NCI-H2029 treated with DMSO at 0.1 percent for 48 hours (cell line): ENCODE data around the gene MOV10.
"Not testable (repeated sequence)": the region's sequence is repeated elsewhere in the genome, so short reads cannot be mapped to it uniquely, and the experiment has no call there.

Source experiments
- DNase-seq: peaks from one replicate; lab custom pipeline; 2025; lab: John Stamatoyannopoulos, UW

MOV10 gene, protein sequence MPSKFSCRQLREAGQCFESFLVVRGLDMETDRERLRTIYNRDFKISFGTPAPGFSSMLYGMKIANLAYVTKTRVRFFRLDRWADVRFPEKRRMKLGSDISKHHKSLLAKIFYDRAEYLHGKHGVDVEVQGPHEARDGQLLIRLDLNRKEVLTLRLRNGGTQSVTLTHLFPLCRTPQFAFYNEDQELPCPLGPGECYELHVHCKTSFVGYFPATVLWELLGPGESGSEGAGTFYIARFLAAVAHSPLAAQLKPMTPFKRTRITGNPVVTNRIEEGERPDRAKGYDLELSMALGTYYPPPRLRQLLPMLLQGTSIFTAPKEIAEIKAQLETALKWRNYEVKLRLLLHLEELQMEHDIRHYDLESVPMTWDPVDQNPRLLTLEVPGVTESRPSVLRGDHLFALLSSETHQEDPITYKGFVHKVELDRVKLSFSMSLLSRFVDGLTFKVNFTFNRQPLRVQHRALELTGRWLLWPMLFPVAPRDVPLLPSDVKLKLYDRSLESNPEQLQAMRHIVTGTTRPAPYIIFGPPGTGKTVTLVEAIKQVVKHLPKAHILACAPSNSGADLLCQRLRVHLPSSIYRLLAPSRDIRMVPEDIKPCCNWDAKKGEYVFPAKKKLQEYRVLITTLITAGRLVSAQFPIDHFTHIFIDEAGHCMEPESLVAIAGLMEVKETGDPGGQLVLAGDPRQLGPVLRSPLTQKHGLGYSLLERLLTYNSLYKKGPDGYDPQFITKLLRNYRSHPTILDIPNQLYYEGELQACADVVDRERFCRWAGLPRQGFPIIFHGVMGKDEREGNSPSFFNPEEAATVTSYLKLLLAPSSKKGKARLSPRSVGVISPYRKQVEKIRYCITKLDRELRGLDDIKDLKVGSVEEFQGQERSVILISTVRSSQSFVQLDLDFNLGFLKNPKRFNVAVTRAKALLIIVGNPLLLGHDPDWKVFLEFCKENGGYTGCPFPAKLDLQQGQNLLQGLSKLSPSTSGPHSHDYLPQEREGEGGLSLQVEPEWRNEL

DNA sequence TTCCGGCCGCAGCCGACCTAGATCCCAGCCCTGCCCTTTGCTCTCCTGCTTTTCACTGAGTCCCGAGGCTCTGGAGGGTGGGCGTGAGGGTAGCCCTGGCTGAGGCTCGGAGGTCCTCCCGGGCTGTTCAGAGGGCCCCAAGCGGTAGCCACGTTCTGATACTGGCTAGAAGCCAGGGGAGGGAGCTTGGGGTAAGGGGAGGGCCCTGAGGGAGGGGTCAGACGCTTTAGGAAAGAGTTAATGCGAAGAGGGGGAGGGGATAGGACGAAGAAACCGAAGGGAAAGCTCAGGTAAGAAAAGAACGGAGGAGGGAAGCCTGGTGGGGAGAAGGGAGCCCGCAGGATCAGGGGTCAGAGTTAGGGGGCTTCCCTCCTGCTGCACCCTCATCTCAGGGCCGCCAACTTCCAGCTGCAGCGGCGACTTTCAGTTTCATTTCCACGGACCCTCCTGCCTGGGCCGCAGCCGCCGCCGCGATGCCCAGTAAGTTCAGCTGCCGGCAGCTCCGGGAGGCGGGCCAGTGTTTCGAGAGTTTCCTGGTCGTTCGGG, at the start of gene MOV10:
Gene MOV10 (plus strand): TSS at position 220 of the 546 bp plus-strand sequence. CDS start 254 bp downstream, at position 474.
- DNase-seq, result peak; percentile 51

DNA sequence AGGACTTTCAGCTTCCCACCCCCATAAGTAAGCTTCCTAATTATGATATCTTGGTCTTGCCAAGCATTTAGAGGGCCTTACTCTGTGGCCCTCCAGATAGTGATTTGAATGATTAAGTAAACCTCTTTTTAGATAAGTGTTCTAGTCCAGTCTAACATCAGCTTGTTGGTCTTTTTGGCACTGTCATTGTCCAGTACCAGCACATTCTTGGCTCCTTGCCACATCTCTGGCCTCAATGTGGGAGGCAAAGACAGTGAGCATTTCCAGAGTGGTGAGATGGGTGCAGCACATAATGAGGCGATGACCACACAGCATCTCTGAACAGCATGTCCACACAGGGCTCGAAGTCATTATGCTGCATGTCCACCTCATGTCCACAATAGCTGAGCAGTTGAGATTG, 48.8 kb upstream of the MOV10 start:
- no peak for DNase-seq

DNA sequence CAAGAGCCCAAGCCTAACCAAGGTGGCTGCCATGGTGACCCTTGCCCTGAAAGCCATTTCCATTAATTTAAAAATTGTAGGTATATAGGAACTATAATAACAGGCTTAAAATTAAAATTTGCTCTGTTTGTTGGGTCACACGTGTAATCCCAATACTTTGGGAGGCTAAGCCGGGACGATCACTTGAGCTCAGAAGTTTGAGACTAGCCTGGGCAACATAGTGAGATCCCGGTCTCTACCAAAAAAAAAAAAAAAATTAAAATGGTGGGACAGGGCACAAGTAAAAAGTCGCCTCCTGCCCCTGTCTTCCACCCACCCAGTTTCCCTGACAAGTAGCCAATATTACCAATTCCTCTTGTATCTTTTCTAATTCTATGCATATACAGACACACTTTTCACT, 48.3 kb upstream of the MOV10 start:
- no peak for DNase-seq

DNA sequence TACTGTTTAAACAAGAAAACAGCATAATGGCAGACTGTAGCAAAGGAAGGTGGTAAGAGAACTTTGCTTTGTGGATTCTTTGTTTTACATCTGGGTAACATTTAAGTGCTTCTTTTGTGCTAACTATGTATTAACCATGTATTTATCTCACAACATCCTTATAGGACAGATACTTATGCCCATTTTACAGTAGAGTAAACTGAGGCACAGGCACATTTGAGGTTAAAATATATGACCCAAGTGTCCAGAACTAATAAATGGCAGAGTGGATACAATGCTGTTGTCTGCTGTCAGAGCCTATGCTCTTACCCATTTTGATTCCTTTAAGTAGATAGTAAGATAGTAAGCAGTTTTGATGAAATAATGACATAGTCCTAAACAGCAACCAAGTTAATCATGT, 47.6 kb upstream of the MOV10 start:
- DNase-seq, result no peak

DNA sequence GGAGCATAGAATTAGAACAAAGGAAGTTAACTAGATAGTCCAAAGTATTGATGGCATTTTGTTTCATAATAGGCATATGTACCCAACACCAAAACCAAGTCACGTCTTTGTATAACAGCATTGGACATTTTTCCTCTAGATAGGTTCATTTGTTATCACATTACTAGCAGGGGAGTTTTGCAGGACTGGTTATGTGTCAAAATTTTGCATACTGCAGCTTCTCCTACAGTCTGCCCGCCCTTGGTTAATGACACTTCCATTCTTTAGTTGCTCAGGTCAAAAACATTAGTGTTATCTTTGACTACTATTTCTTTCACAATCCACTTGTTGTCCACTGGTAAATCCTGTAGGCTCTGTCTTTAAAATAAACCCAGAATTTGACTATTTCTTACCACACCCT, 45.9 kb upstream of the MOV10 start:
- no peak for DNase-seq

DNA sequence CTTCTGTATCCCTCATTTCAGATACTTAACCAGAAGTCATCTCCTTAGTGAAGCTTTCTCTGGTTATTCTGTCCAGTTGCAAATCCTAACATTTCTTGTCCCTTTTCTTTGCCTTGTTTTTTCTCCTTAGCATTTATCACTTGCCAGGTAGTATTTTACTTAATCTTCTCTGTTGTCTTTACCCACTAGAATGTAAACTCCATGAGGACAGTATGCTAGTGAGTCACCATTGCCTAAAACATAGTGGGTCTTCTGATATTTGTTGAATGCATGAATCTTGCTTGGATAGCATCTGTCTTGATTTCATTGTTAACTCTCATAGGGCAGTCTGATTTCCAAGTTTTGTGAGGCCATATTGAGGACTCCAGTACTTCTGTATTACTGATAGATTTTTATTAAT, 45.2 kb upstream of the MOV10 start:
- no peak for DNase-seq

DNA sequence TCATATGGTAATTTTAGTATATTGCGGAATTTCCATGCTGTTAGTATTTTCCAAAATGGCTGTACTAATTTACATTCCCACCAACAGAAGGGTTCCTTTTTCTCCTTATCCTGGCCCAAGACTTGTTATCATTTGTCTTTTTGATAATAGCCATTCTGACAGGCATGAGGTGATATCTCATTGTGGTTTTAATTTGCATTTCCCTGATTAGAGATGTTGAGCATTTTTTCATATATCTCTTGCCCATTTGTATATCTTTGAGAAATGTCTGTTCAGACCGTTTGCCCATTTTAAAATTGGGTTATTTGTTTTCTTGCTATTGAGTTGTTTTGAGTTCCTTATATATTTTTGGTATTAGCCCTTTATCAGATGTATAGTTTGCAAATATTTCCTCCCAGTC, 40.8 kb upstream of the MOV10 start:
- no peak for DNase-seq

DNA sequence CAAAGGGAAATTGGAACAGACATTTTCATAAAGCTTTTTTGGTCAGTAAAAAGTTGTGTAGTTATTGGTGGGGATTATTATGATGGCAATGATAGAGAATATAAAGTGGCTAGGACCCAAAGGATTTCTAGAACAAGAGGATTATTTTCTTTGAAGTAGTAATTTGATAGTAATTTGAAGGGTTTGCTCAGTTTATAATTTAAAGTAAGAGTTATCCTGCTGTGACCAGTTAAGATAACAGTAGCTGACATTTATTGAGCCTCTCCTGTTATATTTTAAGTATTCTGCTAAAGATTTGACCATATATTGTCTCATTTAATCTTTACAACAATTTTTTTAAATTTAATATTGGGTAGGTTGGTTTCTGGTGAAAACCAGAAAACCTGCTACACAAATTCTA, 40.1 kb upstream of the MOV10 start:
- no peak for DNase-seq

DNA sequence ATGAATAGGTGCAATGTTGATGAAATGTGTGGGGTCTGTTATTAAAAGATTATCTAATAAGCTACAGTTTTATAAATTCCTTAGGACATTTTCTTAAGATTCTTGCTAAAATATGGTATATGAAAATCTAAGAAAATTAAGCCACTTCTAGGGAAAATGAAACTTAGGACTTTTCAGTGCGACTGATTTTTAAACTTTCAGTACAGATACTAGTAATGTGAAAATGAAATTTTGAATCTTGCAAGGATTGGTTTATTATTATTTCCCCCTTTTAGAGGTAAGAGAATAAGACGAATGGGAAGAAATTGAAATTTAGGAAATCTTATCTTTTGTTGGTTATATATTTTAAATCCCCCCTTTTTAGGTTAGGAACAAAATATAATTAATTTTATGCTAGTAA, 38.4 kb upstream of the MOV10 start:
- DNase-seq, result no peak

DNA sequence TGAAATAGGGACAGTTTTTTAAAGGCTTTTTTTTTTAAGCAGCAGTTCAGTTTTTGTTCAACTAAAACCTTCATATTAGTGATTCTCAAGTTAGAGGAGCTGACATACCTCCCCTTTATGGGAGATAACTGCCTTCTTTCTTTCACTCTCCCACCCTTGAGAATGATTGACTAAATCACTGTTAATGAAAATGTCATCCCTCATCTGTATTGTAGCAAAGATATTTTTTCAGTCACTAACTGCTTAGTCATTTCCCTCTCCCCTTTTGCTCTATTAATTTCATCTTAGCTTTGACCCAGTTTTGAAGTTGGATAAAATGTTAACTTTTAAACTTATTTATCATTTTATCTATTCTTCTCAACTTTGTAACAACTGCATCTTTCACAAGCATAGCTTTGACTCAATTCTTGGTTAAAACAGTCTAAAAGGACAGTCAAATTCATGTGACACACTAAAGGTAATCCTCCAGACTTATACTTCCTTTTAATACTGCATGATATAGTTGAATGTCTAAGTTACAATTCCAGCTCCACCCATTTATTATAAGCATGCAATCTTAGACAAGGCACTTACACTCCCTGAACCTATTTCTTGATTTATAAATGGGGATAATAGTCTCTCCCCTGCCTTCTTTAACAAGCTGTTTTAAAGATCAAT, 37.7 kb upstream of the MOV10 start:
- DNase-seq, result no peak

DNA sequence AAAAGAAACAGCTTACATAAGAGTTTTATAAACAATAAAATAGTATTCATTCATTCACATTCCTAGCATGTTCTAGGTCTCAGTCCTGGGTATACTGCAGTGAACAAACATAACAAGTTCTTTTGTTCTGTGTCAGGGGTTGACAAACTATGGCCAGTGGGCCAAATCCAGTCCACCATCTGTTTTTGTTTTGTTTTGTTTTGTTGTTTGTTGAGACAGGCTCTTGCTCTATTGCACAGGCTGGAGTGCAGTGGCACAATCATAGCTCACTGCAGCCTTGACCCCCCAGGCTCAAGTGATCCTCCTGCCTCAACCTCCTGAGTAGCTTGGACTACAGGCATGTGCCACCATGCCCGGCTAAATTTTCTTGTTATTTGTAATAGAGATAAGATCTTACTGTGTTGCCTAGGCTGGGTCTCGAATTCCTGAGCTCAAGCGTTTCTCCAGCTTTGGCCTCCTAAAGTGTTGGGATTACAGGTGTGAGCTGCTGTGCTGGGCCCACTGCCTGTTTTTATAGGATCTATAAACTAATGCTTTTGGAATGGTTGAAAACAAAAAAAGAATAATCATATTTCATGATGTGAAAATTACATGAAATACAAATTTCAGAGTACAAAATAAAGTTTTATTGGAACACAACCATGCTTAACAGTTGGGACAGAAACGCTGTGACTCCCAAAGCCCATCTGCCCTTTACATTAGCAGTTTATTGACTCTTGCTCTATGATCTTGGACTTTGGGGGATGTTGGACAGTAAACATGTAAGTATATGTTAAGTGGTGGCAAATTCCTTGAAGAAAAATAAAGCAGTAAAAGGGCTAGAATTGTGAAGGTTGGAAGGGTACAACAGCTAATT, 37.0 kb upstream of the MOV10 start:
- DNase-seq, result no peak

DNA sequence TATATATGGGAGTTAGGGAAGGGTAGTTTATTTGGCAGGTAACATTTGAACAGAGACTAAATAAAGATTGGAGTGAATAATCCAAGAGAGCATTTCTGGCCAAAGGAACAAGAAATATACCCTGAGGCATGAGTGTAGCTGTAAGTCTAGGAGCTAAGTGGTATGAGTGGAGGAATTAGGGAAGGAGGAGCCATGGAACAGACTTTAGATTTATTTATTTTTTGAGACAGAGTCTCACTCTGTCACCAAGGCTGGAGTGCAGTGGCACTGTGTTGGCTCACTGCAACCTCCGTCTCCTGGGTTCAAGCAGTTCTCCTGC, 36.4 kb upstream of the MOV10 start:
- DNase-seq, result no peak

DNA sequence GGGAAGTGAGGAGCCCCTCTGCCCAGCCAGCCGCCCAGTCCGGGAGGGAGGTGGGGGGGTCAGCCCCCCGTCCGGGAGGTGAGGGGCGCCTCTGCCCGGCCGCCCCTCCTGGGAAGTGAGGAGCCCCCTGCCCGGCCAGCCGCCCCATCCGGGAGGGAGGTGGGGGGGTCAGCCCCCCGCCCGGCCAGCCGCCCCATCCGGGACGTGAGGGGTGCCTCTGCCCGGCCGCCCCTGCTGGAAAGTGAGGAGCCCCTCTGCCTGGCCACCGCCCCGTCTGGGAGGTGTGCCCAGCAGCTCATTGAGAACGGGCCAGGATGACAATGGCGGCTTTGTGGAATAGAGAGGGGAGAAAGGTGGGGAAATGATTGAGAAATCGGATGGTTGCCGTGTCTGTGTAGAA, 34.0 kb upstream of the MOV10 start:
- not testable (repeated sequence) for DNase-seq

DNA sequence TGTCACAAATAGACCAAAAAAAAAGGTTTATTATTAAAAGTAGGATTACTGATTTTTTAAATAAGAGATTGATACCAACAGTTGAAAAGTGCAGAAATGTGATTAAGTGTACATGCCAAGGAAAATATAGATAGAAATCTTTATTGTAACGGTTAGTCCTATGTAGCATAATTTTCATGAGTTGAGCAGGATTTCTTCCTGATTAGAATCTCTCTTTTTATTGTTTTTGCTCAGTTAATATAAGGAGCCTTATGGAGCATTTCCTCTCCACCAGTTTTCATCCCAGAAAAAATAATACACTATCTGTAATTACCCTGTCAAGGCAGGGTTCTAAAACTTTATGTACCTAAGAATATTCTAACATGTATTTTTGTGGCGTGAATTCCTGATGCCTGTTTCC, 31.4 kb upstream of the MOV10 start:
- no peak for DNase-seq

DNA sequence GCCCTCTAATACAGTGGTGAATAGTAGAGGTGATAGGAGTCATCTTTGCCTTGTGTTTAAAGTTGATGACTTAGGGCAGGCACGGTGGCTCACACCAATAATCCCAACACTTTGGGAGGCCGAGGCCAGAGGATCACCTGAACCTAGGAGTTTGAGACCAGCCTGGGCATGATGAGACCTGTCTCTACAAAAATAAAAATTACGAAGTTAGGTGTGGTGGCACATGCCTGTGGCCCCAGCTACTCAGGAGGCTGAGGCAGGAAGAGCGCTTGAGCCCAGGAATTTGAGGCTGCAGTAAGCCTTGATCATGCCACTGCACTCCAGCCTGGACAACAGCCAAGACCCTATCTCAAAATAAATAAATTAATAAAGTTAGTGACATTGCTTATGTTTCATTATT, 28.2 kb upstream of the MOV10 start:
- no peak for DNase-seq

DNA sequence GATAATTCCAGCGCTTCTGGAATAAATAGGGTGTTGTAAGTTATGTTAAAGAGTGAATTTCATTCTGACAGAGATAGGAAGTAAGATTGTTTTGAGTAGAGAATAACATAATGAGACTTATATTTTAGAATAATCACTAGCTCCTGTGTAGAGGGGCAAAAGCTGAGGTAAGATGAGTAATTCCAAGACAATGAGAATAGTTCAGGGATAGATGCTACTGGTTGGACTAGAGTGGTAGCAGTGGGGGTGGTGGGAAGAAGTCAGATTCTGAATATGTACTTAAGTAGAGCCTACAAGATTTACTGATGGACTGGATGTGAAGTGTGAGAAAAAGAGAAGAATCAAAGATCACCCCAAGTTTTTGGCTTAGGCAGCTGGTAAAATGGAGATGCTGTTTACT, 23.3 kb upstream of the MOV10 start:
- no peak for DNase-seq

DNA sequence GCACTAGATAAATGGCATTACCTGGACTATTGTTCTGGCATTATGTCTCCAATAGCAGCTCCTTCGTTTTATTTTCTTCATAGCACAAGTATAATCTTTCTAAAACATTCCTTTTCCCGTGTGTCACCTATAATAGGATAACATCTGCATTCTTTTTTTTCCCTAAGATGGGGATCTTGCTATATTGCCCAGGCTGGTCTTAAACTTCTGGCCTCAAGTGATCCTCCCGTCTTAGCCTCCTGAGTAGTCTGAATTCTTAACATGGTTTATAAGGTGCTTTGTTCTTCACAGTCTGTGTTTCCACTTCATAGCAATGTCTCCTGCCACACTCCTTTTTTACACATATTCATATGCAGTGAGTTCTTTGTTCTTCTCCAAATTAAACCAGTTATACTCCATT, 8.6 kb upstream of the MOV10 start:
- DNase-seq, result no peak

DNA sequence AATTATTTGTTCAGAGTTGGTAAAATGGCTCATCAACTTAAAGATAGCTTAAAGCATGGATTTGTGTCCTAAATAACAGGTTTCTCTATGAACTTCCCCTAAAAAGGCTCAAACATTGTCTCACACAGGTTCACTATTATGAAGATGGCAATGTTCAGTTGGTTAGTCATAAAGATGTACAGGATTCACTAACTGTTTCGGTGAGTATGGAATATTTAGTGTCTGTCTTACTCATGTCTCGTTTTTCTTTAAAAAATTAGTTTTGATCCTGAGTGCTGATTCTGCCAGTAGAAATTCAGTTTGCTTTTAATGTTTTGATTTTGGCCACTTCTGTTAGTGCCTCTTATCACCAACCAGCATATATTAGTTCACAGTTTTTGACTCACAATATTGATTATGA, 7.5 kb upstream of the MOV10 start:
- DNase-seq, result no peak

DNA sequence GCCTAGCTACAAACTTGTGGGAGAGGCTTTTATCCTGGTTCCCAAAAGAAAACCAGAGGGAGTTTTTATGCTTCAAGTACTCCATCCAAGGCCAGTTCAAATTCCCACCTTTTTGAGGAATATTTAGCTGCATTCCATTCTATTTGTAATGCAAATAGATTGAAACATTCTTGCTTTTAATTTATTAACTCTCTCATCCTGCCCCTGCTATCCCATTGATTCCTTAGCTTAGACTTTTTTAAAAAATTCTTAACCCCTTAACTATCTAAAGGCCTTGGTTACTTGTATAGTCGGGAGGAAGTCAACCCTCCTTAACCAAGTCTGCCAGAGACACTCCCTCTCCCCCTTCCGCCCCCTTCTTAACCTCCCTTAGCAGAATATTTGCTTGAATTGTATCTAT, 2.5 kb upstream of the MOV10 start:
- DNase-seq, result no peak

DNA sequence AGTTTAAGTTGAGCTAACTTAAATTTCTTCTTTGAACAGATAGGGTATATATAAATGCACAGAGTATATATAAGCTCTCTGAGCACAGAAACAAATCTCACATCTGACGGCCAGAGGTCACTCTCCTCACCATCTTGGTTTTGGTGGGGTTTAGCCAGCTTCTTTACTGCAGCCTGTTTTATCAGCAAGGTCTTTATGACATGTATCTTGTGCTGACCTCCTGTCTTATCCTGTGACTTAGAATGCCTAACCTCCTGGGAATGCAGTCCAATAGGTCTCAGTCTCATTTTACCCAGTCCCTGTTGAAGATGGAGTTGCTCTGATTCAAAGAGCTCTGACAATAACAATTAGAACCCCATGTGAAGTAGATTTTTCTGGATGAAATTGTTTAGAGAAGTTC, 1.6 kb upstream of the MOV10 start:
- no peak for DNase-seq
